GM19240 (cell line): ENCODE measurements around the gene BAK1.

ENCODE experiments used
- DNase-seq: peaks from one replicate; pipeline ENCODE4 v3.0.0; 2011; ENCODE audit warnings: low spot score; ENCODE audit not compliant: insufficient read length

Gene BAK1

GRCh38 chr6:33579828-33580714, at the start of gene BAK1:
BAK1 (minus strand) TSS chr6:33580276; CDS start chr6:33577604, 2,672 bp downstream.
- DNase-seq = peak; percentile 86

GRCh38 chr6:33628401-33628964, 48.4 kb upstream of the BAK1 start:
- DNase-seq = no peak

- DNase-seq = no peak
Observed at GRCh38 chr6:33627876-33628275, 47.8 kb upstream of the BAK1 start.

GRCh38 chr6:33624856-33625255, 44.8 kb upstream of the BAK1 start:
- DNase-seq = no peak

DNA sequence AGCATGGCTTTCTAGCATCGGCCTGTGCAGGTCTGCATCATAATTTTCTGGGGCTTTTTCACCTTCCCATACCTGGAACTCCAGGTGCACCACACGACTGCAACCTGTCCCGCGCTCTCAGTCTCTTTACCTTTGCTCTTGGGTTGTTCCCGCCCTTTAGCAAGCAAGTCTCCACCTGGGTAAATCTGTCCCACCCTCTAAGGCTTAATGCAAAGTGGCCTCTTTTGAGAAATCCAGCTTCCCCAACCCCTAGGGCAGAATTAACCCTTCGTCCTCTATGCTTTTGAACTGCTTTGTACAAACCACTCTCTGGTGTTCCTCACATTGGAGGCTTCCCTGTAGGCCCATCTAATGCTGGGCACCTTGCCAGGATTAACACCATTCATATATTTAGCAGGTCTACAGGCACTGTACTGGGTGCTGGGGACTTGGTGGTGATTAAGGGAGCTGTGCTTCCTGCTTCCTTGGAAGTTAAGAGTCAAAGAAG, 43.9 kb upstream of the BAK1 start:
- DNase-seq = no peak

DNA sequence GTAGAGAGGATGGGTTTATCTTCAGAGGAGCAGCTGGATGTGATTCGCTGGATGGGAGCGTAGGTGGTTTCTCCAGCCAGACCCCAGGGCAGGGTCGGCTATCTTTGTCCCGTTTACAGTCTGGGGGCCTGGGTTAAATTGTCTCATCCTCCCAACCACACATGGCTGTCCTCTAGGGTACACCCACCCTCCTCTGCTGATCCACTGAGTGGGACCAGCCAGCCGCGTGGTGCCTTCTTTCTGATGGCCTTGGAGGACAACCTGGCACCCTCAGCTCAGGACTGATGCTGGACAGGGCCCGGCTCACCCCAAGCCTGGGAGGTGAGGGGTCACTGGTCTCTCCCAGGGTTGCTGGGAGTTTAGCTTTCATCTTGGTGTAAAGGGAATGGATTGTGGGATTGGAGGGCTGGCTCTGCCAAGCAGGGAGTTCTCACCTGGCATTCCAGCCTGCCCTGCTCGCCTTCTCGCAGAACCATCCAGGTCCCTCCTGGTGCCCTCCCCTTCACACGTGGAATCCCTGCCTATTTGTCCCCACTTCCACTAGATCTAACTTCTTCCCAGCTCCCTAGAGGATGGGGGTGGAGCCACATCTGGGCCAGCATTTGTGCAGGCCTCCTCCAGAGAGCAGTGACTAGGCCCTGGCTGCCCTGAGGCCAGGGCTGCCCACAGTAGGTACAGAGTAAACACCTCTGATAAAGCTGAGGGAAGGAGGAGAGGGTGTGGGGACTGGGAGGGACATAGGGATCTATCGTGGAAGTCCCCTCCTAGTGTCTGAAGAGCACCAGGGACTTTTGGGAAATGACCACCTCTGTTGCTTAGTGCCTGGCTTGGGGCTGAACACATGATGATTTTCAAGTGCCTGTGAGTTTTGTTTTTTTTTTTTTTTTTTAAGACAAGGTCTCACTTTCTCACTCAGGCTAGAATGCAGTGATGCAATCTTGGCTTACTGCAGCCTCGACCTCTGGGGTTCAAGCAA, 42.7 kb upstream of the BAK1 start:
- no peak for DNase-seq

DNA sequence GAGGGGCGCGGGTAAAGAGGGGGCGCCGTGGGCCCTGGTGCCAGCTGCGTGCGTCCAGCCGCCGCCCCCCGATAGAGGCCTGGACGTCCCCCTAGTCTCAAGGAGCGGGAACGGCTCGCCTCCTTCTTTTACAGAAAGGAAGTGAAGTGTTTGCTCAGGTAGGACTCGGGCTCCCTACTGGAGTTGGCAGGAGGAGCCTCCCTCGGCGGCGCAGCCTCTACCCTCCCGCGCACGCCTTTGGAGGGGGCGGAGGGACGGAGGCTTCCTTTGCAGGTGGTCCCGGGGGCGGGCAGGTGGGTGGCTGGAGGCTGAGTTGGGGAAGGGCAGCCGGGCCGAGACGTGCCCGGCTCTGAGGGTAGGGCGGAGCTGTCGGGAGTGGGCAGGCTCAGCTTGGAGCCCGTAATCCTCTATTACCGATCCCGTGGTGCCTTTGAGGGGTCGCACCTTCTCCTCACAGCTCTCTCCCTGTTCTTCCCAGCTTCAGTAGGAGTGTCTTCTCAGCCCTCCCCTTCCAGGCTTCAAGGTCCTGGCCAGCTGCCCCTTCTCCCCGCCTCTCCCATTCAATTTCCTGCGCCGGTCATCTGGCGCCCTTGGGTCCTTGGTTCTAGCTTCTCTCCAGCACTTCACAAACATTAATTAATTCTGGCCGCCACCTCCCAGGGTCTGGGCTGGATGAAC, 41.8 kb upstream of the BAK1 start:
- DNase-seq = no peak

DNA sequence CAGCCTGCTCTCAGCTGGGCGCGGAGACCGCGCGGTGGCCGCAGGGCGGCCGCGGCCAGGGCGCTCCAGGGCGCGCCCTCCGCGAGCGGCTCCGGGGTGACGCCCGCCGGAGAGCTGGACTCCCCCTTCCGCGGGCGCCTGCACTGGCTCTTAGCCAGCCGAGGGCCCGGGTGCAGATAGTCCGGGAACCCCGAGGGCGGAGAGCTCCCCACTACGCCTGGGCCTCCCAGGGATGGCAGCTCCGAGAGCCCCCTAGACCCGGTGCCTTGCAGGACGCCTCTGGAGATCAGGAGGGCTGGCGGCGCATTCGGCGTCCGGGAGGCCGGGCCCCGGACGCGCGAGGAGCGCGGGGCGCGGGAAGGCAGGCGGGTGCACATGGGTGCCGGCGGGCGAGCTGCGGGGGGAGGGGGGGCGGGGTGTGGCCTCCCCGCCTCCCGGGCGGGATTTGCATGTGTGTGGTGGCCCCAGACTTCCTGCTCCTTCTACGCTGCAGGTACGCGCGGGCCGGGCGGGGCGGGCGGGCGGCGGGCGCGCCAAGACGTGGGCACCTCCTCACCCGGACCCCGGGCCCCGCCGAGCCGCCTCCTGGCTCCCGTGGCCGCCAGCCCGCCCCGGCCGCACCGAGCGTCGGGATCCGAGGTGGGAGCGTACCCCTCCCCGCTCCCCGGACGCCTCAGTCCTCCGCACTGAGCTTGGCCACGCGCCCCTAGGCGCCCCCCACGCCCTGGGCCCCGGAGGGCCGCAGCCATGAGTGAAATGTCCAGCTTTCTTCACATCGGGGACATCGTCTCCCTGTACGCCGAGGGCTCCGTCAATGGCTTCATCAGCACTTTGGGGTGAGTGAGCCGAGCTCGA, 41.0 kb upstream of the BAK1 start, which contains the start of gene ITPR3:
Gene ITPR3, plus strand, starts transcription at position 467 of the 855 bp plus-strand sequence. Its CDS starts 281 bp downstream, at position 748.
- peak; percentile 96 for DNase-seq

DNA sequence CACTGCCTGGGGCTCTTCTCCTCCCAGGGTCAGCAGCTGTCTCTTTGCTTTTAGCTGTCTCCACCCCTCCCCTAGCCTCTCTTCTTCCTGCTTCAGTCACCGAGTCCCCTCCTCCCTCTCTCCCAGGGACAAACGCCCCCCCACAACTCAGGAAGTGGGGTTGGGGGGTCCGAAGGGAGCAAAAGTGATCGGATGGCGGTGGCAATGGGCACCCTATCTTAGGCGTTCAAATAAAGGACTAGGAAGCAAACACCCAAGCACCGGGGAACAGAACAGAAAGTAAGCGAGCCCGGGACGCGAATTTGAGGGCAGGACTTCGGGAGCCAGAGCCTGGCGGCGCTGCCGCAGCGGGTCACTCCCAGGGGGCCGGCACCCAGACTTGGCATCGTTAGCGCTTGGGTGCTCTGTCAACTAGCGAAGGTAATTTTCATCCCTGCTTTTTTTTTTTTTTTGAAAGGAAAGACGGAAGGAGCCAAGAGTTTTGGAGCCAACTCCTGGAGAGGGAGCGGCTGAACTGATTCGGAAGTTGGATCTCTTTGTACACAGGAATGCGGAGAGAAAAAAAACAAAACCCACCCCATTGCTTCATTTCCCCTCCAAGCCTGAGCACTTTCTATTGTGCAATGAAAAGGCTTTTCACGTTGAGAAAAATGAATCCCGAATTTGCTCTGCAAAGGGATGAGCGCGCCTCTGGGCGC, 40.2 kb upstream of the BAK1 start:
- no peak for DNase-seq

GRCh38 chr6:33619166-33619840, 39.2 kb upstream of the BAK1 start:
- DNase-seq = no peak

DNA sequence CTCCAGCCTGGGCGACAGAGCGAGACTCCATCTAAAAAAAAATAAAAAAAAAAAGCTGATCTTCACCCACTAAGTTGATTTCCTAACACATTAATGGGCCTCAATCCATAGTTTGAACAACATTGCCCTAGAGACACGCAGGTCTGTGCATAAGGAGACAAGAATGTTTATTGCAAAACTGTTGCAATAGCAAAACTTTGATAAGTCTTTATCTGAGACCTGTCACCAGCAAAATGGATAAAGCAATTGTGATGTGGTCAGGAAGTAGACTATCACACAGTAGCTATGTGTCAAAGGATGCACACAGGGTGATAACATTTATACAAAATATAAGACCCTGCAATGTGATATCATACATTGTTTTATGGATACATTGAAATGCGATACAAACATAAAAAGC, 36.8 kb upstream of the BAK1 start:
- no peak for DNase-seq

DNA sequence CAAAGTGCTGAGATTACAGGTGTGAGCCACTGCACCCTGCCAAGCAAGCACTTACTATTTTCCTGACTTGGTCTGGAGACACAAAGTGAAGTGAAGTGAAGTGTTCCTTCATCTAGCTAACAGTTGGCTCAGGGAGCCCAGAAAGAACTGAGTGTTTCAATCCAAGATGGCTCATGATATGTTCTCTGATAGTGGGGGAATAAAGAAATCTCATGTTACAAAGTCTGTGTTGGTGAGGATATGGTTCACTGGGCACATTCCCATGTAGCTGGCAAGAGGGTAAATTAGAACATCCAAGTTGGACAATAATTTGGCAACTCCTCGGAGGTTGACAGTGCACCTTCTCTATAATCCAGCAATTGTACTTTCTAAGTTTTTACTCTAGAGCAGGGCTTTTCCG, 36.0 kb upstream of the BAK1 start:
- no peak for DNase-seq

DNA sequence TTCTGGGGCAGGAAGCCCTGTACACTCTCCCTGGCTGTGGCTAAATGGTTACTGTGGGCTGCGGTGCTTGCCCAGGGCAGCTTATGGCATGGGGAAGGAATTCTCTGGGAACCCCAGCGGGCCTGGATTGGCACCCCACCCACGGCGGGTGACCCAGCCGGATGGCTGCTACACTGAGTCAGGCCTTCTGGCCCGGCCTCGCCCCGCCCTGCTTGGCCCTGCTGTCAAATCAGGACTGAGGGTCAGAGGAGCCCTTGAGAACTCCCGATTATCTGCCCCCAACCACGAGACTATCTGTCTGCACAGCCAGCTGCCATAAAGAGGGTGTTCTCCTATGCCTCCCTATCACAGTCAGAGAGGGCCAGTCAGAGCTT, 33.7 kb upstream of the BAK1 start:
- DNase-seq = no peak

- DNase-seq = no peak
Observed at GRCh38 chr6:33613146-33613794, 33.2 kb upstream of the BAK1 start.

DNA sequence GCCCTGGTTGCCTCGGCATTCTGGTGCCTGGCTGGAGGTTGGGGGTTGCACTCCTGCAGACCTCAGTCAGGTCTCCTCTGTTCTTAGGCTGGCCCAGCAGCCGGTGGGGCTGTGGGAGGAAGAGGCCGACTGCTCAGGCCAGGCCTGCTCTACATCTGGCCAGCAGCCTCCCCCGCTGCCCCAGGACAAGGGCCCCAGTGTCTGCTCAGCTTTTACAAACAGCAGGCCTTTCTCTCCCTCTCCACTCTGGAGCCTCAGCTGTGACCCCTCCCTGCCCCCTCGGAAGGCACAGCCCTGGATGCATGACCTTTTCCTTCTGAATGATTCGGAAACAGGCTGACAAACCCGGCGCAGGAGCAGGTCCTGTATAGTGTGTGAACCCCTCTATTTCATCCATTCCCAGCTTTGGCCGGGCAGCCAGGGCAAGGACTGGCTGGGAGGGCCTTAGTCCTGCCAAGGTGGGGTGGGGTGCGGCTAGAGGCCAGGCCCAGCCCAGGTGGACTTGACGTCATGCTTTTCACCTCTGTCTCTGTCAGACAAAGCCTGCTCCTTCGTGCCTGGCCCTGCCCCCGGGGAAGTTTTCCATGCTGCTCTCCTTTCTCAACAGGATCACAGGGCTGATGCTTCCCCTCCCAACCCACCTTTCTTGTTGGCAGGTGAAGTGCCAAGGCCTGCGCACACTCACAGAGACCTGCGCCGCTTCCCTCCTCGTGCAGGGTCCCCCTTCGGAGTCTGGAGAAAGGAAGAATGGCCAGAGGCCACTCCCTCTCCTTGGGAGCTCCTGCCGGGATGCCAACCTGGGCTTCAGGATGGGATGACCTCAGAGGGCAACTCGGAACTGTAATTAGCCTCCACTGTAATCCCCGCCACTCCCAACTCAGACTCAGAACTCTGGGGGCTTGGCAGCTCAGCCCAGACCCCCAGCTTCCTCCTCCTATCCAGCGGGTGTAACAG, 31.0 kb upstream of the BAK1 start:
- no peak for DNase-seq

- DNase-seq = no peak
Observed at GRCh38 chr6:33610067-33610466, 30.0 kb upstream of the BAK1 start.

GRCh38 chr6:33609528-33609927, 29.5 kb upstream of the BAK1 start:
- DNase-seq = no peak
